NCI-H345 treated with DMSO at 0.1 percent for 48 hours (cell line): ENCODE data around the gene TAPT1.
A peak's percentile ranks its signal among the peaks of the same experiment; 100 is the strongest.

Experiments
- DNase-seq: peaks from one replicate; lab custom pipeline; 2025; ENCODE audit not compliant: unreplicated experiment; lab: John Stamatoyannopoulos, UW

The TAPT1 gene

GRCh38 chr4:16139066-16139945 is 87.0 kb downstream of the TAPT1 start:
- no peak for DNase-seq

GRCh38 chr4:16136827-16137226 is 89.4 kb downstream of the TAPT1 start:
- no peak for DNase-seq

- no peak for DNase-seq
Observed at GRCh38 chr4:16136311-16136710, 90.0 kb downstream of the TAPT1 start.

- DNase-seq: no peak
Observed at GRCh38 chr4:16133406-16133805, 92.9 kb downstream of the TAPT1 start.

- DNase-seq: no peak
Observed at GRCh38 chr4:16131293-16131692, 95.0 kb downstream of the TAPT1 start.

GRCh38 chr4:16129336-16129735 is 96.9 kb downstream of the TAPT1 start:
- DNase-seq: peak; percentile 45

- DNase-seq: no peak
Observed at GRCh38 chr4:16126714-16127113, 99.6 kb downstream of the TAPT1 start.

GRCh38 chr4:16125571-16126445 is 100.5 kb downstream of the TAPT1 start:
- DNase-seq: no peak

- DNase-seq: no peak
Observed at GRCh38 chr4:16124232-16124631, 102.0 kb downstream of the TAPT1 start.

GRCh38 chr4:16123356-16124084 is 102.8 kb downstream of the TAPT1 start:
- peak; percentile 92 for DNase-seq

GRCh38 chr4:16122784-16123183 is 103.5 kb downstream of the TAPT1 start:
- DNase-seq: no peak

- DNase-seq: no peak
Observed at GRCh38 chr4:16122308-16122711, 104.0 kb downstream of the TAPT1 start.

GRCh38 chr4:16120720-16121119 is 105.6 kb downstream of the TAPT1 start:
- no peak for DNase-seq

- no peak for DNase-seq
Observed at GRCh38 chr4:16119981-16120380, 106.3 kb downstream of the TAPT1 start.

GRCh38 chr4:16118090-16118489 is 108.2 kb downstream of the TAPT1 start:
- DNase-seq: no peak

- no peak for DNase-seq
Observed at GRCh38 chr4:16117164-16117563, 109.1 kb downstream of the TAPT1 start.

- DNase-seq: peak; percentile 52
Observed at GRCh38 chr4:16116493-16116990, 109.7 kb downstream of the TAPT1 start.

- peak; percentile 52 for DNase-seq
Observed at GRCh38 chr4:16116019-16116418, 110.3 kb downstream of the TAPT1 start.

- no peak for DNase-seq
Observed at GRCh38 chr4:16114546-16114945, 111.7 kb downstream of the TAPT1 start.

- no peak for DNase-seq
Observed at GRCh38 chr4:16113741-16114140, 112.5 kb downstream of the TAPT1 start.

GRCh38 chr4:16111533-16111932 is 114.7 kb downstream of the TAPT1 start:
- DNase-seq: no peak
